ENCODE data around the gene PDXDC1.
"Not testable (repeated sequence)": the region's sequence is repeated elsewhere in the genome, so short reads cannot be mapped to it uniquely, and the experiment has no call there.

PDXDC1 gene, protein sequence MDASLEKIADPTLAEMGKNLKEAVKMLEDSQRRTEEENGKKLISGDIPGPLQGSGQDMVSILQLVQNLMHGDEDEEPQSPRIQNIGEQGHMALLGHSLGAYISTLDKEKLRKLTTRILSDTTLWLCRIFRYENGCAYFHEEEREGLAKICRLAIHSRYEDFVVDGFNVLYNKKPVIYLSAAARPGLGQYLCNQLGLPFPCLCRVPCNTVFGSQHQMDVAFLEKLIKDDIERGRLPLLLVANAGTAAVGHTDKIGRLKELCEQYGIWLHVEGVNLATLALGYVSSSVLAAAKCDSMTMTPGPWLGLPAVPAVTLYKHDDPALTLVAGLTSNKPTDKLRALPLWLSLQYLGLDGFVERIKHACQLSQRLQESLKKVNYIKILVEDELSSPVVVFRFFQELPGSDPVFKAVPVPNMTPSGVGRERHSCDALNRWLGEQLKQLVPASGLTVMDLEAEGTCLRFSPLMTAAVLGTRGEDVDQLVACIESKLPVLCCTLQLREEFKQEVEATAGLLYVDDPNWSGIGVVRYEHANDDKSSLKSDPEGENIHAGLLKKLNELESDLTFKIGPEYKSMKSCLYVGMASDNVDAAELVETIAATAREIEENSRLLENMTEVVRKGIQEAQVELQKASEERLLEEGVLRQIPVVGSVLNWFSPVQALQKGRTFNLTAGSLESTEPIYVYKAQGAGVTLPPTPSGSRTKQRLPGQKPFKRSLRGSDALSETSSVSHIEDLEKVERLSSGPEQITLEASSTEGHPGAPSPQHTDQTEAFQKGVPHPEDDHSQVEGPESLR

DNA sequence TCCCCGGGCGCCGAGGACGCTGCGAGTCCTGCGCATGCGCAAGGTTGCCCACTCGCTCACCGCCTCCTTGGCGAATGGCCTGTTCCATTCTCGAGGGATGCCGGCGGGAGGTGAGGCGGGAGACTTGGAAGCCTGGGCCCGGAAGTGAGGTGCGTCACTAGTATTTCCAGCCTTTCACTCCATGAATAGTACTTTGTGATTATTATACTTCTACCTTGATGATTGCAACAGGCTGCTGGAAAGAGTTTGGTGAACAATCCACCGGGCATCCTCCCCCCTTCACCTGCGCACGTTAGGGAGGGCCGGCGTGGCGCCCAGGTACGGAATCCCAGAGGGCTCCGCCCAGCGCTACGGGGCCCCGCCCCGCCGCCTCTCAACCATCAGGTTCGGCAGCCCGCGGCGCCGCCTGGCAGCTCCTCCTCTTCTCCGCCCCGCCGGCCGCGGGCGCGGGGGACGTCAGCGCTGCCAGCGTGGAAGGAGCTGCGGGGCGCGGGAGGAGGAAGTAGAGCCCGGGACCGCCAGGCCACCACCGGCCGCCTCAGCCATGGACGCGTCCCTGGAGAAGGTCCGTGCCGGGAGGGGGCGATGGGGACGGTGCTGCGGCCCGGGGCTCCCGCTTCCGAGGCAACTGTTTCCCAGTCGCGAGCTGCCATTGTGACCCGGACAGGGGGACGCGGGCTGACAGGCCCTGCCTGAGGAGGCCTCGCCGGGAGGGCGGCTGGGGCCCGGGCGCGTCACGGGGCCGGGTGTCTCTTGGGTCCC is at the start of gene PDXDC1:
Gene PDXDC1, plus strand, starts transcription at position 371 of the 762 bp plus-strand sequence. Its CDS starts 174 bp downstream, at position 545.
- DNase-seq = peak; percentile 100

DNA sequence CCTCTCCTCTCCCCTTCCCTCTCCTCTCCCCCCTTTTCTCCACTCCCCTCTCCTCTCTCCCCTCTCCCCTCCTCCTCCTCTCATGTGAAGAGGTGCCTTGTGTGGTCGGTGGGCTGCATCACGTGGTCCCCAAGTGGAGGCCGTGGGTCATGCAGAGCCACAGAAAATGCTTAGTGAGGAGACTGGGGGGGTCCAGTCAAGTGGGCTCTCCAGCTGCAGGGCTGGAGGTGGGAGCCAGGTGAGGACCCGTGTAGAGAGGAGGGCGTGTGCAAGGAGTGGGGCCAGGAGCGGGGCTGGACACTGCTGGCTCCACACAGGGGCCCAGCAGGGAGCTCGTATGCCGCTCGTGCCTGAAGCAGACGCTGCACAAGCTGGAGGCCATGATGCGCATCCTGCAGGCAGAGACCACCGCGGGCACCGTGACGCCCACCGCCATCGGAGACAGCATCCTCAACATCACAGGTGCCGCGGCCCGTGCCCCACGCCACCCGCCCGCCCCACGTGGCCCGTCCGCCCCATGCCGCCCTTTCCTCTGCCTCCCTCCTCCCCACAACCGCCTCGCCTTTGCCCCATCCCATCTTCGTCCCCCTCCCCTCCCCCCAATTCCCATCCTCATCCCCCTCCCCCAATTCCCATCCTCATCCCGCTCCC is 46.6 kb upstream of the PDXDC1 start:
- not testable (repeated sequence) for DNase-seq

DNA sequence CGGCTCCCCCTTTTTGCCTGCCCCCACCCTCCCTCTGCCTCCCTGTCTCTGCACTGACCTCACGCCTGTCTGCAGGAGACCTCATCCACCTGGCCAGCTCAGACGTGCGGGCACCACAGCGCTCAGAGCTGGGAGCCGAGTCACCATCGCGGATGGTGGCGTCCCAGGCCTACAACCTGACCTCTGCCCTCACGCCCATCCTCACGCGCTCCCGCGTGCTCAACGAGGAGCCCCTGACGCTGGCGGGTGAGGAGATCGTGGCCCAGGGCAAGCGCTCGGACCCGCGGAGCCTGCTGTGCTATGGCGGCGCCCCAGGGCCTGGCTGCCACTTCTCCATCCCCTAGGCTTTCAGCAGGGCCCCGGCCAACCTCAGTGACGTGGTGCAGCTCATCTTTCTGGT is 45.6 kb upstream of the PDXDC1 start:
- DNase-seq = not testable (repeated sequence)

DNA sequence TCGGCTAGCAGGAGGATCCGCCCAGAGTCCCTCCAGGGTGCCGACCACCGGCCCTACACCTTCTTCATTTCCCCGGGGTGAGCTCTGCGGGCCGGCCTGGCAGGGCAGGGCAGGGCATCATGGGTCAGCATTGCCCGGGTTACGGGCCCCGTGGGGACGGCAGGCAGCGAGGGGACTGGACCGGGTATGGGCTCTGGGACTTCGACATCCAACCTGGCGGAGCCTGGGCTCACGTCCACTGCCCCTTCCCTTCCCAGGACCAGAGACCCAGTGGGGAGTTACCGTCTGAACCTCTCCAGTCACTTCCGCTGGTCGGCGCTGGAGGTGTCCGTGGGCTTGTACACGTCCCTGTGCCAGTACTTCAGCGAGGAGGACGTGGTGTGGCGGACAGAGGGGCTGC is 44.6 kb upstream of the PDXDC1 start:
- not testable (repeated sequence) for DNase-seq

DNA sequence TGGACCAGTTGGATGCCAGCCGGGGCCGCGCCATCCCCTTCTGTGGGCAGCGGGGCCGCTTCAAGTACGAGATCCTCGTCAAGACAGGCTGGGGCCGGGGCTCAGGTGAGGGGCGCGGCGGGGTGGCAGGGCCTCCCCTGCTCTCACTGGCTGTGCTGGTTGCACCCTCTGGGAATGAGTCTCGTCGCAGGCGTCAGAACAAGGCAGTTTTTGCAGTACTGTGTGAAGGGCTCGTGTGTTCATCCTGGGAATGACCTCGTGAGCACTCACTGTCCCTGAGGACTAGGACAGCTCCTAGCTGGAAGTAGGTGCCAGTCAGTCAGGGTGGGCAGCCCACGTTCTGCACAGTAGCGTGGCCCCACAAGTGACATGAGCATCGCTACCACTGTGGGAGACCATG is 43.9 kb upstream of the PDXDC1 start:
- not testable (repeated sequence) for DNase-seq

DNA sequence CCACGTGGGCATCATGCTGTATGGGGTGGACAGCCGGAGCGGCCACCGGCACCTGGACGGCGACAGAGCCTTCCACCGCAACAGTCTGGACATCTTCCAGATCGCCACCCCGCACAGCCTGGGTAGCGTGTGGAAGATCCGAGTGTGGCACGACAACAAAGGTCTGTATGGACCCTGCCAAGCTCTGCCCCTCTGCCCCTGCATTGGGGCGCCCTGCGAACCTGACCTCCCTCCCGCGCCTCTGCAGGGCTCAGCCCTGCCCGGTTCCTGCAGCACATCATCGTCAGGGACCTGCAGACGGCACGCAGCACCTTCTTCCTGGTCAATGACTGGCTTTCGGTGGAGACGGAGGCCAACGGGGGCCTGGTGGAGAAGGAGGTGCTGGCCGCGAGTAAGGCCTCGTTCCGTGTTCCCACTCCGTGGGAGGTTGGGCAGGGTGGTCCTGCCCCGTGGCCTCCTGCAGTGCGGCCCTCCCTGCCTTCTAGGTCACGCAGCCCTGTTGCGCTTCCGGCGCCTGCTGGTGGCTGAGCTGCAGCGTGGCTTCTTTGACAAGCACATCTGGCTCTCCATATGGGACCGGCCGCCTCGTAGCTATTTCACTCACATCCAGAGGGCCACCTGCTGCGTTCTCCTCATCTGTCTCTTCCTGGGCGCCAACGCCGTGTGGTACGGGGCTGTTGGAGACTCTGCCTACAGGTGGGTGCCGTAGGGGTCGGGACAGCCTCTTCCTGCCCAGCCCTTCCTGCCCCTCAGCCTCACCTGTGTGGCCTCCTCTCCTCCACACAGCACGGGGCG is 42.0 kb upstream of the PDXDC1 start:
- not testable (repeated sequence) for DNase-seq

DNA sequence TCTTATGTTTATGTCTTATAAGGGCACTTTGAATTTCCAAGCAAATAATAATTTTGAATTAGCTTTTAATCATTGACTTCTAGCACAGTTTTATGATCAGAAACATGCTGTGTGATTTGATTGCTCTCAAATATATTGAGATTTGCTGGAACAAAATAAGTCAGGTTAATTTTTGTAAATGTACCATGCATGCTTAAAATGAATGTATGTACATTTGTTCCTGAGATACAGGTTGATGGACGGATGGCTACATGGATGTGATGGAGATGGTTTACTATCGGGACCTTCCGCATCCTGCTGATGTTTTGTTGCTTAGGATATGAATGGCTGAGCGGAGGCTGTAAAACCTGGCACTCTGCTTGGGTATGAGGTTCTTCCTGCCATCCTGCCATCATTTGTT is 37.7 kb upstream of the PDXDC1 start, which contains the start of gene NPIPA1:
Gene NPIPA1, plus strand, starts transcription at position 301 of the 400 bp plus-strand sequence. Its CDS starts 0 bp downstream, at position 301.
- not testable (repeated sequence) for DNase-seq

DNA sequence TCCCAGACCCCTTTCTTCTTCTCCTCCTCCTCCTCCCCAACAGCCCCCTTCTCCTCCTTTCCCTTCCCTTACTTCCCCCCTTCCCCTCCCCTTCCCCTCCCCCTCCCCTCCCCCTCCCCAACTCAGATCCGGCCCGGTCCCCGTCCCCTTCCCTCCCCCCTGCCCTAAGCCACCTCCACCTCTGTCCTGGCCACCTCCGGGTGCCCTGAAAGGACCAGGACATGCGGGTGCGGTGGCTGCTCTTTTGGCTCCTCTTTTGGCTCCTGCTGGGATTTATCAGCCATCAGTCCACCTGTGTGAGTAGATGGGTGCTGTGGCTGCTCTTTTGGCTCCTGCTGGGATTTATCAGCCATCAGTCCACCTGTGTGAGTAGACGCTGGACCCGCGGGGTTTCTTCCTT is 36.8 kb upstream of the PDXDC1 start:
- DNase-seq = not testable (repeated sequence)

DNA sequence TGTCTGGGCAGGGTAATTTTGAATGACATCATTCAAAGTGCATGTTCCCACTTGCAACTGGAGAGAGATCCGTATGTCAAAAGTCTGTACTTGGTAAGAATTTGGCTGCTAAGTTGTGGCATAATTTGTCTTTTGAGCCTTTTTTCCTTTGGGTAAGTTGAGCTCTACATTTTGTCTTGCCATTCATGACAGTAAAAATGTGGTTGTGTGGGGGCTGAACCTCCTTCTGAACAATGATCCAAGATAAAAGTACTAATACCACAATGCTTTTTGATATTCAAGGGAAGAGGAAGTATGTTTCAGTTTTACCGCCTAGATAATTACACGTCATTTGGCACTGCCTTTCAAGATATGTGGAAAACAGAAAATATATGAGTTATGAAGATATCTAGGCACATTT is 32.1 kb upstream of the PDXDC1 start:
- DNase-seq = not testable (repeated sequence)

DNA sequence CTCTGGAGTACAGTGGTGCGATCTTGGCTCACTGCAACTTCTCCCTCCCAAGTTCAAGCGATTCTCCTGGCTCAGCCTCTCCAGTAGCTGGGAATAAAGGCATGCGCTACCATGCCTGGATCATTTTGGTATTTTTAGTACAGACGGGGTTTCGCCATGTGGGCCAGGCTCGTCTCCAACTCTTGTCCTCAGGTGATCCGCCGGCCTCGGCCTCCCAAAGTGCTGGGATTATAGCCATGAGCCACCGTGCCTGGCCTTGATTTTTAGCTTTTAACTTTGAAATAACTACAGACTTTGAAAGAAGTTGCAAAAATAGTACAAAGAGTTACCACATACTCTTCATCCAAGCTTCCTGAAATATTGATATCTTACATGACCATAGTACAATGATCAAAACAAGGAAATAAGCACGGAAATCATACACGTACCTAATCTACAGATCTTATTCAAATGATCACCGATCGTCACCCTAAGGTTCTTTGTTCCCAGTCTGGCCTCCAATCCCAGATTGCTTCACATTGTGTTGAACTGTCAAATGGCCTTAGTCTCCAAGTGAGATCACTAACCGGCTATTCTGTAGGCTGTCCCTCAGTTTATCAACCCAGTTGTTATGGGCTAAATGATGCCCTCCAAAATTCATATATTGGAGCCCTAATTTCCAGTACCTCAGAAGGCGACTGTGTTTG is 19.1 kb upstream of the PDXDC1 start:
- no peak for DNase-seq

DNA sequence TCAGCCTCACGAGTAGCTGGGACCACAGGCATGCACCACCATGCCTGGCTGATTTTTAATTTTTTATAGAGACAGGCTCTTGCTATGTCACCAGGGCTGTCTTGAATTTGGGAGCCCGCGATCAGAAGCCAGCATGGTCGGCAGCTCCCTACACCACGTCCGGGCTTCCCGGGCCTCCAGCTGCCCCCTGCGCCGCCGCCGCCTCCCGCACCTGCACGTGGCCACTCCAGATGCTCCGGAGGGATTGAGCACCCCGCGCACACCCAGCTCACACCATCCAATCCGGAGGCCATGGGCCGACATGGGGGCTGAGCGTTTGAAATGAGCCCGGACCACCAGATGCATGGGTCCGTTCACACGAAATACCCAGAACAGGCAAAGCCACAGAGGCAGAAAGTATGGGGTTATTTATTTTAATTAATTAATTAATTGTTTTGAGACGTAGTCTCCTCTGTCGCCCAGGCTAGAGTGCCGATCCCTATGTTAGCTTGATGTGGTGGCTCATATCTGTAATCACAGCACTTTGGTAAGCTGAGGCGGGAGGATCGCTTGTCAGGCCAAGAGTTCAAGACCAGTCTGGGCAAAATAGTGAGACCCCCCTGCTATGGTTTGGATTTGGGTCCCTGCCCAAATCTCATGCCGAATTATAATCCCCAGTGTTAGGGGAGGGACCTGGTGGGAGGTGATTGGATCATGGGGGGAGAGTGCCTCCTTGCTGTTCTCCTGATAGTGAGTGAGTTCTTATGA is 17.1 kb upstream of the PDXDC1 start:
- DNase-seq = no peak

DNA sequence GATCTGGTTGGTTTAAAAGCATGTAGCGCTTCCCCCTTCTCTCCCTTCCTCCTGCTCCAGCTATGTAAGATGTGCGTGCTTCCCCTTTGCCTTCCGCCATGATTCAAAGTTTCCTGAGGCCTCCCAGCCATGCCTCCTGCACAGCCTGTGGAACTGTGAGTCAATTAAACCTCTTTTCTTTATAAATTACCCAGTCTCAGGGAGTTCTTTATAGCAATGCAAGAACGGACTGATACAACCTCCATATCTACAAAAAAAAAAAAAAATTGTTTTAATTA is 16.6 kb upstream of the PDXDC1 start:
- no peak for DNase-seq

DNA sequence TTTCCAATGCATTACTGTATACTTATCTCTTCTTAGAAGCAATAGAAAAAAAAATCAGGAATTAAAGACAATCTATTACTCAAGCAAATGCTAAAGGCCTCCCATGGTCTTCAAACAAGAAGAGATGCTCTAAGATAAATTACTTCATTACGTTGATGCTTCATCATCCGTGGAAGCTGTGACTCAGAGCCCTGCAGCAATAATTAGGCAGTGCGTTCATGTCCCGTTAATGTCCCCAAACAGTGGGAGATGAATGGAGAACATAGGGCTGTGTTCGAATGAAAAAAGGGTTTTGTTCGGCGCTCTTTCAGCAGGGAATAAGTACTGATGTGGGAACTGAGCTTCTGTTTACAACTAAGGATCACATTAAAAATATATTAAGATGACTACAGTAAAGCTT is 15.9 kb upstream of the PDXDC1 start:
- no peak for DNase-seq

DNA sequence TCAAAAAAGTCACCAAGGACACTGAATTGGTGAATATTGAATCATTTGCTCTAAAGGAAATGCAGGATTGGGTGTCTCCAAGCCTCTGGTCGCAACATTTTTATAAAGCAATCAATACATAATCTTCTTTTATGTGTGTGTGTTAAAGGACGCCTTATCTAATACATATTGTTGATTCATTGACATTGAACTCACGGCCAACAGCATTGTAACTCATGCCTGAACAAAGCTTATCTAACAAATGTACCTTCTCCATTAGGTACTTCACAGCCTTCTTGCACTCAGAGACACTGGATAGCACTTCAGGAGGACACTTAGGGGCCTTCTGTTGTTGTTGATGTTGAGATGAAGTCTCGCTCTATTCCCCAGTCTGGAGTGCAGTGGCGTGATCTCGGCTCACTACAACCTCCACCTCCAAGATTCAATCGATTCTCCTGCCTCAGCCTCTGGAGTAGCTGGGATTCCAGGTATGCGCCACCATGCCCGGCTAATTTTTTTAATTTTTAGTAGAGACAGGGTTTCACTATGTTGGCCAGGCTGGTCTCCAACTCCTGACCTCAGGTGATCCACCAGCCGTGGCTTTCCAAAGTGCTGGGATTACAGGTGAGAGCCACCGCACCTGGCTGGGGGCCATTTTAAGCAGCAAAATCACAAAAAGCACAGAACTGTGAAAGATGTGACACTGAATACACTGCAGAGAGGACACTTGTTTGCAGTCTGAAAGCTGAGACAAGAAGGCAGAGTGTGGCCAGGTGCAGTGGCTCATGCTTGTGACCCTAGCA is 13.2 kb upstream of the PDXDC1 start:
- no peak for DNase-seq

DNA sequence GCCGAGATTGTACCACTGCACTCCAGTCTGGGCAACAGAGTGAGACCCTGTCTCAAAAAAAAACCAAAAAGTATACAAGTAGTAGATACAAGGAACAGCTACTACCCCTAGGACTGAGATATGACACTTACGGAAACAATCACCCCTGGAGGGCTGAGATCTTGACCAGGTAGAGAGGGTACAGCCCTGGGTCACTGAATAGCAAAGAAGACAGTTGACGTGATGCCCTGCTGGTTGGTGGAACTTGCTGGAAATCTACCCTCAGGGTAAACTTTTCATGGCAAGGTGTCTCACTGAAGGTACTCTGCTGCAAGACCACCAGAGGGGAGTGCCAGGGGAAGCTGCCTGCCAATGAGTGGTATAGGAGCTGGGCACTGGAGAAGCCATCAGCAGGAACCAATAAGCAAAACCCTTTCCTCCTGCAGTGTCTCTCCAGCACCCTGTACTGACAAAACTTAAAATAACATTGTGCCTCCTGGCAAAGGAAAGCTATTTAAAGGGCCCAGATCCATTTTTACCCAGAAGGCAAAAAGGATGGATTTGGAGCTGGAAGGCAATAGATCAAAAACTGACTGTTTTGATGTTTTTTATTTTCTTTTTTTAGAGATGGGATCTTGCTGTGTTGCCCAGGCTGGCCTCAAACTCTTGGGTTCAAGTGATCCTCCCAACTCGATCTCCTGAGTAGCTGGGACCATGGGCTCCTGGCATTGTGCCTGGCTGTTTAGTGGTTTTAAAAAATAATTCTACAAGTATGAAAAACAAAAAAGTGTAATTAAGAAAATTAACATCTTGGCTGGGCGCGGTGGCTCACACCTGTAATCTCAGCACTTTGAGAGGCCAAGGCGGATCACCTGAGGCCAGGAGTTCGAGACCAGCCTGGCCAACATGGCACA is 11.3 kb upstream of the PDXDC1 start:
- no peak for DNase-seq

DNA sequence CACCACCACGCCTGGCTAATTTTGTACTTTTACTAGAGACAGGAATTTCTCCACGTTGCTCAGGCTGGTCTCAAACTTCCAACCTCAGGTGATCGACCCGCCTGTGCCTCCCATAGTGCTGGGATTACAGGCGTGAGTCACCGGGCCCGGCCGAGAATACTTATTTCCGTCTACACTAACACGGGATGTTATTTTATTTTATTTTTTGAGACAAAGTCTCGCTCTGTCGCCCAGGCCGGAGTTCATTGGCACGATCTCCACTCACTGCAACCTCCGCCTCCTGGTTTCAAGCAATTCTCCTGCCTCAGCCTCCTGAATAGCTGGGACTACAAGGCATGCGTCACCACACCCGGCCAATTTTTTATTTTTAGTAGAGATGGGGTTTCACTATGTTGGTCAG is 9.5 kb upstream of the PDXDC1 start:
- no peak for DNase-seq

DNA sequence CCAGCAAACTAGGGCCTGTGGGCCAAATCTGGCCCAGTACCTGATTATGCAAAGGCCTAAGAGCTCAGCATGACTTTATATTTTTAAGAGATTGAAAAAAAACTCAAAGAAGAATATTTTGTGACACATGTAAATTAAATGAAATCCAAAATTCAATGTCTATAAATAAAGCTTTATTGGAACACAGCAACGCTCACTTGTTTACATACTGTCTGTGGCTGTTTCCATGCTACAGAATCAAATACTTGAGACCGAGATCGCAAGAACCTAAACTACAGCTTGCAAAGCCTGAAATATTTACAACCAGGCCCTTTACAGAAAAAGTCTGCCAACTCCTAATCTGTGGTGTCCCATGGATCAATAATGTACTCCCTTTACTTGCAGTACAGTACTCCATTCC is 5.0 kb upstream of the PDXDC1 start:
- not testable (repeated sequence) for DNase-seq

DNA sequence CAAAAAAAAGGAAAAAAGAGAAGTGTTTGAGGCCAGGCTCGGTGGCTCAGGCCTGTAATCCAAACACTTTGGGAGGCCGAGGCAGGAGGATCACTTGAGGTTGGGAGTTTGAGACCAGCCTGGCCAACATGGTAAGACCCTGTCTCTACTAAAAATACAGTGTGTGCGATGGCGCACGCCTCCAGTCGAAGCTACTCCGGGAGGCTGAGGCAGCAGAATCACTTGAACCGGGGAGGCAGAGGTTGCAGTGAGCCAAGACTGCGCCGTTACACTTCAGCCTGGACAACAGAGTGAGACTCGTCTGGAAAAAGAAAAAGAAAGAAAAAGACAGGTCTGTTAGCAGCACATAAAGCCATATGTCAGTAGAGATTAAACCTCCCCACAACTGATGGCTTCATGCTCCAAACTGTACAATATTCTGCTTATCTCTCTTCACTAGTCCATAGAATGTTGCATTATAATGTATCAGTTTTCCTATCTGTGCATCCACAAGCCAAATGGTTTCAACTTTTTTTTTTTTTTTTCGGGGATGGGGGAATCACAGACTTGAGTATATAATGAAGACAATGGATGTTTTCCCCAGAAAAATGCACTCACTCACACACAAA is 3.1 kb upstream of the PDXDC1 start:
- not testable (repeated sequence) for DNase-seq

All from CD4-positive, alpha-beta T cell treated with Interleukin-6 for 4 hours (primary cell).